ENCODE data around the gene GRK3. TPM values are rescaled to one million over a fixed set of nuclear protein-coding genes. Genes with fewer than 3 reads are reported as not detected.
"Not testable (repeated sequence)": the region's sequence is repeated elsewhere in the genome, so short reads cannot be mapped to it uniquely, and the experiment has no call there.

Gene GRK3
- total and polyA plus RNA-seq, 7 experiments from 2014 or later = 0.69 to 44.8 (median 6.5) TPM

DNA sequence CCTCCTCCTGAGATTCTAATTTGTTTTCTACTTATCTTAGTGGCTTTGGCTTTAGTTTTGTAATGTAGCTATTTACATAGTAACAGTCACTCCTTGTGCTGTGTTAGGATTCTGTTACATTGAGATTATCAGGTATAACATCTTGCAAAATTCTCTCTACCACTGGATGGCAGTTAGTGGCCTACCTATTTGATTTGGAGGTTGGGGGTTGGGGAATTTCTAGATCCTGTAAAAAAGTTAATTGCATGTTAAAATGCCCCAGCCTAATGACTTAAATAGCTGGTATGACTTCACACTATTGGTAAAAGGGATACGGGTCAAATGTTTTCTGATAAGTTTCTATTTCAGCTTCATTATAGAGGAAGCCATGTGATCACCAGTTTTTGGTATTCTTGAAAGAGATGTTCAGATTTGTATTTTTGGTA, 2.8 kb downstream of the GRK3 start:
- Histone ChIP-seq H3K36me3 (ENCODE audit: control insufficient read depth in 2 of 3, insufficient read depth in 3 of 3, low read length in 3 of 3) (peaks cover 0 to 2% (median 0%) of the 10 kb centered on the region in 3 experiments), H3K27ac (ENCODE audit: low read depth, low read length) (no peak overlapping the region), H3K4me1 (ENCODE audit: control insufficient read depth in 2 of 2, insufficient read depth in 2 of 2, low read length in 2 of 2) (peaks cover 4 to 11% of the 10 kb centered on the region in 2 donors), H3K27me3 (ENCODE audit: control insufficient read depth in 2 of 2, insufficient read depth in 2 of 2, low read length in 2 of 2) (no peaks in the 10 kb centered on the region), H3K4me3 (ENCODE audit: low read length) (no peak overlapping the region), H3K9me3 (ENCODE audit: control insufficient read depth in 2 of 3, low read length in 3 of 3) (no peaks in the 10 kb centered on the region)
- Mint-ChIP-seq H3K27me3 (peaks cover 0 to 25% (median under 1%) of the 10 kb centered on the region in 5 donors), H3K36me3 (peaks cover 0 to 20% (median 0%) of the 10 kb centered on the region in 5 donors), H3K4me3 (peak overlapping the region in 4 of 10 donors; percentile 27 to 92 (median 65)), H3K27ac (peak overlapping the region in 2 of 9 donors; percentile 23 to 74), H3K9me3 (peaks cover 0 to 3% (median 0%) of the 10 kb centered on the region in 11 donors), H3K4me1 (peaks cover 18 to 73% (median 32%) of the 10 kb centered on the region in 7 donors)
- CTCF ChIA-PET = no interaction called here
- no peak for ATAC-seq
- POLR2A ChIA-PET = interaction anchor here (0.7 kb wide), 1 partner anchor 482 kb away, joined by 3 read pairs; no protein-coding TSS in a partner anchor
- intact Hi-C loops (cut with micrococcal nuclease) = loop anchor here (2.0 to 10.0 kb wide), 4 partner anchors 102 to 206 kb away; no protein-coding TSS in a partner anchor
- no peak for DNase-seq

DNA sequence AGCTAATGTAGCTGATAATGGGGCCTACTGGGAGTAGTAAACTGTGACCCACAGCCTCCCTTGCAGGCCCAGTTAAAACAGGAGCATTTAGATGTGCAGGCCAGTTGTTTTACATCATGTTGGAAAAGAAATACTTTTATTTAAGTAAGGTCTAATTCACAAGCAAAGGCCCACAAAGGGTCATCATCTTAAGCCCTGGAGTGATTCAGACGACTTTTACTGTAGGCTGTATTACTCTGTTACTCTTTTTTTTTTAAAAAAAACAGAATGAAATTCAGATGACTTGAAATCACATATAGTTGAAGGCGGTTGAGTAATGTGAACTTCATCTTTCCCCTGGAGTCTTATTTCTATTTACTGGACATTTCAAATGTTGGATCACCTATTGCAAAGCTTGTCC, 3.6 kb downstream of the GRK3 start:
- Mint-ChIP-seq H3K27me3 (peaks cover 0 to 25% (median 5%) of the 10 kb centered on the region in 5 donors), H3K4me1 (peaks cover 23 to 76% (median 30%) of the 10 kb centered on the region in 7 donors), H3K27ac (peak overlapping the region in 1 of 9 donors; percentile 74), H3K4me3 (peak overlapping the region in 1 of 10 donors; percentile 92), H3K36me3 (peaks cover 0 to 27% (median 5%) of the 10 kb centered on the region in 5 donors)
- H3K4me3 ChIP-seq (ENCODE audit: low read length); ATAC-seq; DNase-seq; H3K9me3 ChIP-seq (ENCODE audit: control insufficient read depth in 2 of 3, low read length in 3 of 3); POLR2A ChIA-PET; H3K9me3 Mint-ChIP-seq; H3K36me3 ChIP-seq (ENCODE audit: control insufficient read depth in 2 of 3, insufficient read depth in 3 of 3, low read length in 3 of 3); CTCF ChIA-PET; H3K27ac ChIP-seq (ENCODE audit: low read depth, low read length); H3K27me3 ChIP-seq (ENCODE audit: control insufficient read depth in 2 of 2, insufficient read depth in 2 of 2, low read length in 2 of 2): not testable (repeated sequence)
- intact Hi-C loops (cut with micrococcal nuclease) = loop anchor here (10.0 kb wide), 2 partner anchors 103 to 123 kb away; no protein-coding TSS in a partner anchor
- H3K4me1 ChIP-seq (ENCODE audit: control insufficient read depth in 2 of 2, insufficient read depth in 2 of 2, low read length in 2 of 2) = peaks cover 4 to 11% of the 10 kb centered on the region in 2 donors

DNA sequence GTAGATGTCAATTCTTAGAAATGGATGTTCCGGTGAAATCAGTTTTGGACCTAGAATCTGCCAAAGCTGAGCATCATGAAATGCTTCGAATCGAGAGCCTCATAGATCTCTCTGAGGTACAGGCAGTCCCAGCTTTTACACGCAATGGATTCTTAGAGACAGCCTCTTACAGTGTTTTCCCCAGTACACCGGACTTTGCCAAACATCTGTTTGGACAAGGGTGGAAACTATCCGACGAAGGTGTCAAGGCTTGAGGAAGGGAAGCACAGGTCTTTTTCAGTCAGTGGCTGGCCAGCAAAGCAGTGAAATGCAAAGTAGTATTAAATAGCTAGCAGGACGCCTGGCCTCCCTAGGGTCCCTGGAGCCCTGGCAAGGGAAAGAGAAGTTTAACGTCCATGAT, 4.9 kb downstream of the GRK3 start:
- Mint-ChIP-seq H3K27me3 (peaks cover 0 to 25% (median 5%) of the 10 kb centered on the region in 5 donors), H3K4me1 (peaks cover 15 to 74% (median 21%) of the 10 kb centered on the region in 7 donors), H3K9me3 (peaks cover 0 to 6% (median 0%) of the 10 kb centered on the region in 11 donors), H3K4me3 (no peak overlapping the region), H3K27ac (no peak overlapping the region), H3K36me3 (peaks cover 0 to 30% (median 5%) of the 10 kb centered on the region in 5 donors)
- H3K27me3 ChIP-seq (ENCODE audit: control insufficient read depth in 2 of 2, insufficient read depth in 2 of 2, low read length in 2 of 2) = no peaks in the 10 kb centered on the region
- H3K36me3 ChIP-seq (ENCODE audit: control insufficient read depth in 2 of 3, insufficient read depth in 3 of 3, low read length in 3 of 3) = peaks cover 0 to 2% (median 0%) of the 10 kb centered on the region in 3 experiments
- ChIA-PET CTCF (interaction anchor here (0.8 kb wide), 1 partner anchor 13 kb away, joined by 3 read pairs; no protein-coding TSS in a partner anchor), POLR2A (no interaction called here)
- H3K27ac ChIP-seq (ENCODE audit: low read depth, low read length) = no peak overlapping the region
- DNase-seq (no peak), ATAC-seq (no peak)
- intact Hi-C loops (cut with micrococcal nuclease) = loop anchor here (10.0 kb wide), 2 partner anchors 105 to 125 kb away; no protein-coding TSS in a partner anchor
- no peaks in the 10 kb centered on the region for H3K9me3 ChIP-seq (ENCODE audit: control insufficient read depth in 2 of 3, low read length in 3 of 3)
- peaks cover 4 to 6% of the 10 kb centered on the region in 2 donors for H3K4me1 ChIP-seq (ENCODE audit: control insufficient read depth in 2 of 2, insufficient read depth in 2 of 2, low read length in 2 of 2)
- H3K4me3 ChIP-seq (ENCODE audit: low read length) = no peak overlapping the region

DNA sequence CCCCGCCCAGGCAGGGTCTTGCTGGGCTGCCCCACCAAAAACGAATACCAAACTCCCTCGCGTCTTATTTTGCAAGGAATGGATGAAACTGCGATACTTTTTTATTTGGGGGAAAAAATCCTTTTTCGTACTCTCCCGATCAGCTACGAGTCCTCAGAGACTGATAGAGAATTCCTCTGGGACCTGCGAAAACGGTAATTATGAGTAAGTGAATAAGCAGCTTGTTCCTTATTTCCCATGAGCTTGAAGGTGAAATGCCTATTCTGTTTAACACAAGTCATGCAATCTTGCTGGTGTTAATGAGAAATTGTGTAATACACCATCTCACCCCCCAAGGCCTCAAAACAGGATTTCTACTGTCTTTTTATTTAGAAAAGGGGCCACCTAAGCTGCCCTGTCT, 5.5 kb downstream of the GRK3 start:
- Mint-ChIP-seq H3K27ac (no peak overlapping the region), H3K4me3 (no peak overlapping the region), H3K4me1 (peaks cover 15 to 80% (median 21%) of the 10 kb centered on the region in 7 donors), H3K36me3 (peaks cover 0 to 30% (median 5%) of the 10 kb centered on the region in 5 donors), H3K9me3 (peaks cover 0 to 6% (median 0%) of the 10 kb centered on the region in 11 donors), H3K27me3 (peaks cover 0 to 25% (median 5%) of the 10 kb centered on the region in 5 donors)
- Histone ChIP-seq H3K36me3 (ENCODE audit: control insufficient read depth in 2 of 3, insufficient read depth in 3 of 3, low read length in 3 of 3) (no peaks in the 10 kb centered on the region), H3K27me3 (ENCODE audit: control insufficient read depth in 2 of 2, insufficient read depth in 2 of 2, low read length in 2 of 2) (no peaks in the 10 kb centered on the region), H3K9me3 (ENCODE audit: control insufficient read depth in 2 of 3, low read length in 3 of 3) (no peaks in the 10 kb centered on the region), H3K4me1 (ENCODE audit: control insufficient read depth in 2 of 2, insufficient read depth in 2 of 2, low read length in 2 of 2) (peaks cover 4 to 6% of the 10 kb centered on the region in 2 donors), H3K27ac (ENCODE audit: low read depth, low read length) (no peak overlapping the region), H3K4me3 (ENCODE audit: low read length) (no peak overlapping the region)
- intact Hi-C loops (cut with micrococcal nuclease) = loop anchor here (10.0 kb wide), 2 partner anchors 105 to 125 kb away; no protein-coding TSS in a partner anchor
- ATAC-seq (no peak), DNase-seq (no peak)
- ChIA-PET POLR2A (no interaction called here), CTCF (interaction anchor here (0.8 kb wide), 1 partner anchor 14 kb away, joined by 3 read pairs; no protein-coding TSS in a partner anchor)

DNA sequence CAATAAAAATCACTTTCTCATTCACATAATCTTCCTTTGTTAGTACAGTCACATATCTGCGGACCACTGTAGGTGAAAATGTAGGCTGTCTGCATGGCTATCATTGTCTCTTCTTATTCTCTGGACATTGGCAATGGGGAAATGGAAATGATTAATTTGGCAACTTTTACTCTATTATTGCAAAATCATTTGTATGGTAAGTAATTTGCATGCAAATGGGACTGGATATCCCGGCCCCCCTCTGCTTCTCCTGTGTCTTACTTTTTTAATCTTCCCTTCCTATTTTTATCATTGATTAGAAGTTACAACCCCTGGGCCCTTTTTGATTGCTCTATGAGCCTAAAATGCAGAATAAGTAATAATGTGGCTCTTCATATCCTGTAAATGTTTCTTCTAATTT, 6.0 kb downstream of the GRK3 start:
- intact Hi-C loops (cut with micrococcal nuclease) = no loop called here
- Mint-ChIP-seq H3K27ac (no peak overlapping the region), H3K4me1 (peaks cover 13 to 83% (median 19%) of the 10 kb centered on the region in 7 donors), H3K27me3 (peaks cover 0 to 25% (median 5%) of the 10 kb centered on the region in 5 donors), H3K4me3 (no peak overlapping the region), H3K36me3 (peaks cover 0 to 28% (median 5%) of the 10 kb centered on the region in 5 donors), H3K9me3 (peaks cover 0 to 6% (median 0%) of the 10 kb centered on the region in 11 donors)
- Histone ChIP-seq H3K36me3 (ENCODE audit: control insufficient read depth in 2 of 3, insufficient read depth in 3 of 3, low read length in 3 of 3) (no peaks in the 10 kb centered on the region), H3K27ac (ENCODE audit: low read depth, low read length) (no peak overlapping the region), H3K9me3 (ENCODE audit: control insufficient read depth in 2 of 3, low read length in 3 of 3) (no peaks in the 10 kb centered on the region), H3K4me3 (ENCODE audit: low read length) (no peak overlapping the region), H3K27me3 (ENCODE audit: control insufficient read depth in 2 of 2, insufficient read depth in 2 of 2, low read length in 2 of 2) (no peaks in the 10 kb centered on the region), H3K4me1 (ENCODE audit: control insufficient read depth in 2 of 2, insufficient read depth in 2 of 2, low read length in 2 of 2) (peaks cover 2 to 3% of the 10 kb centered on the region in 2 donors)
- no peak for DNase-seq
- POLR2A ChIA-PET = no interaction called here
- CTCF ChIA-PET = no interaction called here
- no peak for ATAC-seq

DNA sequence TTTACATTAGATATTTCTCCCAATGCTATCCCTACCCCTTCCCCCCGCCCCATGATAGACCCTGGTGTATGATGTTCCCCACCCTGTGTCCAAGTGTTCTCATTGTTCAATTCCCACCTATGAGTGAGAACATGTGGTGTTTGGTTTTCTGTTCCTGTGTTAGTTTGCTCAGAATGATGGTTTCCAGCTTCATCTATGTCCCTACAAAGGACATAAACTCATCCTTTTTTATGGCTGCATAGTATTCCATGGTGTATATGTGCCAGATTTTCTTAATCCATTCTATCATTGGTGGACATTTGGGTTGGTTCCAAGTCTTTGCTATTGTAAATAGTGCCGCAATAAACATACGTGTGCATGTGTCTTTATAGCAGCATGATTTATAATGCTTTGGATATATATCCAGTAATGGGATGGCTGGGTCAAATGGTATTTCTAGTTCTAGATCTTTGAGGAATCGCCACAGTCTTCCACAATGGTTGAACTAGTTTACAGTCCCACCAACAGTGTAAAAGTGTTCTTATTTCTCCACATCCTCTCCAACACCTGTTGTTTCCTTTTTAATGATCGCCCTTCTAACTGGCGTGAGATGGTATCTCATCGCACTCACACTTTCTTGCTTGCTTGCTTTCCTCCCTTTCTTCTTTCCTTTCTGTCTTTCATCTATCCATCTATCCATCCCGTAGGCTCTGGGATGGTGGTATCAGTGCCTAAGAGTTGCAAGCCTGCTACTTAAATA, 7.7 kb downstream of the GRK3 start:
- CTCF ChIA-PET = not testable (repeated sequence)

More for the DNA sequence above, 7.7 kb downstream of the GRK3 start:
- Mint-ChIP-seq H3K4me1 (peaks cover 2 to 70% (median 5%) of the 10 kb centered on the region in 7 donors), H3K4me3 (peak overlapping the region in 1 of 10 donors; percentile 42), H3K27ac (peak overlapping the region in 2 of 9 donors; percentile 46 to 47), H3K27me3 (peaks cover 0 to 14% (median 5%) of the 10 kb centered on the region in 5 donors), H3K36me3 (peaks cover 0 to 23% (median 5%) of the 10 kb centered on the region in 5 donors)
- H3K9me3 ChIP-seq (ENCODE audit: control insufficient read depth in 2 of 3, low read length in 3 of 3); H3K27me3 ChIP-seq (ENCODE audit: control insufficient read depth in 2 of 2, insufficient read depth in 2 of 2, low read length in 2 of 2); H3K4me3 ChIP-seq (ENCODE audit: low read length); H3K36me3 ChIP-seq (ENCODE audit: control insufficient read depth in 2 of 3, insufficient read depth in 3 of 3, low read length in 3 of 3); ATAC-seq; POLR2A ChIA-PET; H3K4me1 ChIP-seq (ENCODE audit: control insufficient read depth in 2 of 2, insufficient read depth in 2 of 2, low read length in 2 of 2); DNase-seq; intact Hi-C loops (cut with micrococcal nuclease); H3K9me3 Mint-ChIP-seq; H3K27ac ChIP-seq (ENCODE audit: low read depth, low read length): not testable (repeated sequence)
